Left ventricle myocardium superior (tissue), 1 donor: Measurements from ENCODE around the gene EDA2R. TPM values are rescaled to one million over a fixed set of nuclear protein-coding genes. Genes with fewer than 3 reads are reported as not detected.

Source experiments
- ATAC-seq: fragments of 200-7000 bp; cut with Tn5 transposase; one replicate; pipeline ENCODE4 v1.9.1; 2020; ENCODE audit warnings: mild to moderate bottlenecking, moderate library complexity
- DNase-seq: peaks from one replicate; pipeline ENCODE4 v3.0.0-alpha.2; 2020
- intact Hi-C: fragments of 100-400 bp; cut with micrococcal nuclease; formaldehyde crosslinking; loops from one replicate; pipeline ENCODE4 v1.11.0; 2022
- total RNA-seq: library from RNA; stranded (reverse); fragmentation: NEBNext Ultra II Directional; extraction: Animal tissue kit (Norgen Biotek cat#: 25700); gene quantifications from one replicate; pipeline ENCODE4 v1.2.1, GENCODE V29; 2021
- donor health status: DM: no; HTN: yes; CAD: no; lungs with severe emphysema.

Gene EDA2R
- total RNA-seq, 1 donor from 2014 or later = 1.2 TPM

DNA sequence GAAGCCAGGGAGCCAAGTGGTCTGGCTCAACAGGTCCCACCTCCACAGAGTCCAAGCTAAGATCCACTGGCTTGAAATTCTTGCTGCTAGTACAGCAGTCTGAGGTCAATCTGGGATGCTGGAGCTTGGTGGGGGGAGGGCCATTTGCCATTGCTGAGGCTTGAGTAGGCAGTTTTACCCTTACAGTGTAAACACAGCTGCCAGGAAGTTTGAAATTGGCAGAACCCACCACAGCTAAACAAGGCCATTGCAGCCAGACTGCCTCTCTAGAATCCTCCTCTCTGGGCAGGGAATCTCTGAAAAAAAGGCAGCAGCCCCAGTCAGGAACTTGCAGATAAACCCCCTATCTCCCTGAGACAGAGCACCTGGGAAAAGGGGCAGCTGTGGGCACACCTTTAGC is 84.9 kb downstream of the EDA2R start:
- ATAC-seq (no peak), DNase-seq (no peak)
- intact Hi-C loops = no loop called here

GRCh38 chrX:66547847-66548369 is 91.0 kb downstream of the EDA2R start:
- intact Hi-C loops = no loop called here
- DNase-seq (no peak), ATAC-seq (no peak)
